Measurements from ENCODE around the gene C21orf58. TPM values are rescaled to one million over a fixed set of nuclear protein-coding genes. Genes with fewer than 3 reads are reported as not detected.

C21orf58 gene
- total RNA-seq, 1 donor from 2014 or later, result 0.53 TPM

GRCh38 chr21:46336603-46337002, 12.9 kb upstream of the C21orf58 start:
- H3K36me3 ChIP-seq (ENCODE audit: control insufficient read depth, insufficient read depth, low read length), result peaks cover 3% of the 10 kb centered on the region
- DNase-seq (ENCODE audit: low read depth) (no peak), FAIRE-seq (no peak)
- TF ChIP-seq CTCF (IDR thresholded peaks at IDR 0.05; ENCODE audit: insufficient read depth, low read length, severe bottlenecking), result no peak
- H3K4me3 ChIP-seq (ENCODE audit: low read depth, low read length), result no peak overlapping the region
- H3K27me3 ChIP-seq (ENCODE audit: control insufficient read depth, insufficient read depth, low read length), result no peaks in the 10 kb centered on the region

GRCh38 chr21:46334351-46335140, 10.9 kb upstream of the C21orf58 start:
- H3K36me3 ChIP-seq (ENCODE audit: control insufficient read depth, insufficient read depth, low read length), result peaks cover 6% of the 10 kb centered on the region
- DNase-seq (ENCODE audit: low read depth) (no peak), FAIRE-seq (peak; percentile 91)
- no peak overlapping the region for H3K4me3 ChIP-seq (ENCODE audit: low read depth, low read length)
- no peaks in the 10 kb centered on the region for H3K27me3 ChIP-seq (ENCODE audit: control insufficient read depth, insufficient read depth, low read length)
- no peak for TF ChIP-seq CTCF (IDR thresholded peaks at IDR 0.05; ENCODE audit: insufficient read depth, low read length, severe bottlenecking)

- no peaks in the 10 kb centered on the region for H3K27me3 ChIP-seq (ENCODE audit: control insufficient read depth, insufficient read depth, low read length)
- peaks cover 6% of the 10 kb centered on the region for H3K36me3 ChIP-seq (ENCODE audit: control insufficient read depth, insufficient read depth, low read length)
- no peak for DNase-seq (ENCODE audit: low read depth)
- no peak overlapping the region for H3K4me3 ChIP-seq (ENCODE audit: low read depth, low read length)
- FAIRE-seq, result no peak
- TF ChIP-seq CTCF (IDR thresholded peaks at IDR 0.05; ENCODE audit: insufficient read depth, low read length, severe bottlenecking), result no peak
These were observed 6.1 kb upstream of the C21orf58 start for GRCh38 chr21:46329796-46330195.

GRCh38 chr21:46328151-46328550, 4.5 kb upstream of the C21orf58 start:
- TF ChIP-seq CTCF (IDR thresholded peaks at IDR 0.05; ENCODE audit: insufficient read depth, low read length, severe bottlenecking), result no peak
- DNase-seq (ENCODE audit: low read depth) (no peak), FAIRE-seq (no peak)
- H3K4me3 ChIP-seq (ENCODE audit: low read depth, low read length), result no peak overlapping the region
- H3K27me3 ChIP-seq (ENCODE audit: control insufficient read depth, insufficient read depth, low read length), result no peaks in the 10 kb centered on the region
- H3K36me3 ChIP-seq (ENCODE audit: control insufficient read depth, insufficient read depth, low read length), result peaks cover 6% of the 10 kb centered on the region

- H3K36me3 ChIP-seq (ENCODE audit: control insufficient read depth, insufficient read depth, low read length), result peaks cover 6% of the 10 kb centered on the region
- FAIRE-seq, result no peak
- no peak for DNase-seq (ENCODE audit: low read depth)
- no peak overlapping the region for H3K4me3 ChIP-seq (ENCODE audit: low read depth, low read length)
- no peaks in the 10 kb centered on the region for H3K27me3 ChIP-seq (ENCODE audit: control insufficient read depth, insufficient read depth, low read length)
- TF ChIP-seq CTCF (IDR thresholded peaks at IDR 0.05; ENCODE audit: insufficient read depth, low read length, severe bottlenecking), result no peak
These were observed 4.0 kb upstream of the C21orf58 start for GRCh38 chr21:46327711-46328110.
